OCI-LY7 (cell line): ENCODE results near the gene GRK5. TPM values are rescaled to one million over a fixed set of nuclear protein-coding genes. Genes with fewer than 3 reads are reported as not detected.

ENCODE experiments used
- BruUV-seq: library from RNA; stranded (reverse); fragments of 400-500 nt; replicated peaks from 2 replicates; lab custom pipeline; 2021; lab: Mats Ljungman, UMichigan
- CTCF ChIA-PET: fragments of 300-600 bp; sonication (Branson Sonifier 250); formaldehyde crosslinking; loops from one replicate; lab custom pipeline; 2022; ENCODE audit warnings: antibody characterized with exemption; ENCODE audit not compliant: unreplicated experiment; lab: Charles Lee
- POLR2A ChIA-PET: fragments of 300-600 bp; sonication (Branson Sonifier 250); formaldehyde crosslinking; loops from one replicate; lab custom pipeline; 2022; ENCODE audit warnings: antibody characterized with exemption; lab: Charles Lee
- DNase-seq: peaks from one replicate; pipeline ENCODE4 v3.0.0-alpha.2; 2015; ENCODE audit warnings: low spot score
- H2AFZ ChIP-seq: fragments of 200-600 bp; sonication (generic), shearing (Covaris generic); 2 replicates; pipeline ENCODE4 v1.6.1; 2014; ENCODE audit warnings: mild to moderate bottlenecking, antibody characterized with exemption, low read length, moderate library complexity
- H3K27ac ChIP-seq: fragments of 200-600 bp; sonication (generic); 2 replicates; pipeline ENCODE4 v1.5.1; 2014; ENCODE audit warnings: mixed run types, low read depth, mild to moderate bottlenecking, moderate library complexity, low read length, inconsistent platforms; ENCODE audit not compliant: poor library complexity, severe bottlenecking
- H3K36me3 ChIP-seq: fragments of 200-600 bp; sonication (generic); 2 replicates; pipeline ENCODE4 v1.6.1; 2014; ENCODE audit warnings: mild to moderate bottlenecking, antibody characterized with exemption, low read length, moderate library complexity, mixed read lengths; ENCODE audit not compliant: insufficient read depth
- H3K4me1 ChIP-seq: fragments of 200-600 bp; sonication (generic); 2 replicates; pipeline ENCODE4 v1.5.1; 2014; ENCODE audit warnings: mild to moderate bottlenecking, low read length; ENCODE audit not compliant: insufficient read depth, poor library complexity, severe bottlenecking
- H3K4me2 ChIP-seq: fragments of 200-600 bp; sonication (generic); 2 replicates; pipeline ENCODE4 v1.6.1; 2014; ENCODE audit warnings: mild to moderate bottlenecking, low read length
- H3K4me3 ChIP-seq: fragments of 200-600 bp; sonication (generic); 2 replicates; pipeline ENCODE4 v1.5.1; 2014; ENCODE audit warnings: mild to moderate bottlenecking, low read depth, low read length; ENCODE audit not compliant: poor library complexity, severe bottlenecking
- H3K79me2 ChIP-seq: fragments of 200-600 bp; sonication (generic); 2 replicates; pipeline ENCODE4 v1.6.1; 2016; ENCODE audit warnings: low read depth, mild to moderate bottlenecking, low read length, moderate library complexity, mixed read lengths; ENCODE audit not compliant: insufficient read depth
- H3K9me2 ChIP-seq: fragments of 200-600 bp; sonication (generic); 2 replicates; pipeline ENCODE4 v1.6.1; 2016; ENCODE audit warnings: mild to moderate bottlenecking, low read length, mixed read lengths; ENCODE audit not compliant: insufficient read depth
- H3K9me3 ChIP-seq: fragments of 200-600 bp; sonication (generic); 2 replicates; pipeline ENCODE4 v1.6.1; 2014; ENCODE audit warnings: mild to moderate bottlenecking, mixed run types, low read length, mixed read lengths
- H4K20me1 ChIP-seq: fragments of 200-600 bp; sonication (generic); 2 replicates; pipeline ENCODE4 v1.6.1; 2014; ENCODE audit warnings: mild to moderate bottlenecking, antibody characterized with exemption, low read length, moderate library complexity, mixed read lengths; ENCODE audit not compliant: insufficient read depth
- EZH2phosphoT487 ChIP-seq: fragments of 200-600 bp; sonication (generic); IDR thresholded peaks from 2 replicates; pipeline ENCODE4 v1.6.1; 2018; ENCODE audit warnings: low read depth, borderline replicate concordance, mild to moderate bottlenecking, mixed run types, antibody characterized with exemption, low read length, moderate library complexity, mixed read lengths
- intact Hi-C: fragments of 100-400 bp; cut with micrococcal nuclease; formaldehyde crosslinking; loops from one replicate; pipeline ENCODE4 v1.10.0; 2022; ENCODE audit not compliant: unreplicated experiment
- total RNA-seq, 2 experiments: library from RNA; depleted of rRNA in 1 of 2; stranded (reverse); fragments of >200 nt in 1 of 2; shearing (Covaris generic) in 1 of 2; gene quantifications; 2 replicates each; pipeline ENCODE4 v1.2.3, GENCODE V29; 2014 to 2022
- TF ChIP-seq, protein P1 (sequence below): fragments of 200-600 bp; sonication (generic); conservative IDR thresholded peaks from 2 replicates; pipeline ENCODE4 v1.5.1; 2014; ENCODE audit warnings: mild to moderate bottlenecking, antibody characterized with exemption, low read length, moderate library complexity, mixed read lengths

Gene GRK5
- total RNA-seq, 2 experiments from 2014 or later: 4.7 to 10.2 TPM

DNA sequence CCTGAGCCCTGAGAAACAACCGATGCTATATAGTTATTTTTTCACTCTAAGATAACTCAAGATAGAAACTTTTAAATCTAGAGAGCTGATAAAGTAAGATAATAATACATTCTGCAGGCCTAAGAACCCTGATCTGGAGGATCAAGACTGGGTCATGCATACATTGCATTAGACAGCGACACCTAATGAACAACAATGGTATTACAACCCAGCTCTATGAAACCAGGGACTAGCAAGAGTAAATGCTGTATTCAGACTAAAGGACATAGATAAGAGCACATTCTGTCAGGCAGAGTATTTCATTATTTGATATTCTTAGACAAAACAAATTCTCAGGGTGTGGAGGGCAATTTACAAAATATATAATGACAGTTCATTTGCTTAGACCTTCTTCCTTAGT, 148.6 kb downstream of the GRK5 start:
- TF ChIP-seq EZH2phosphoT487: no peak
- TF ChIP-seq, protein P1, sequence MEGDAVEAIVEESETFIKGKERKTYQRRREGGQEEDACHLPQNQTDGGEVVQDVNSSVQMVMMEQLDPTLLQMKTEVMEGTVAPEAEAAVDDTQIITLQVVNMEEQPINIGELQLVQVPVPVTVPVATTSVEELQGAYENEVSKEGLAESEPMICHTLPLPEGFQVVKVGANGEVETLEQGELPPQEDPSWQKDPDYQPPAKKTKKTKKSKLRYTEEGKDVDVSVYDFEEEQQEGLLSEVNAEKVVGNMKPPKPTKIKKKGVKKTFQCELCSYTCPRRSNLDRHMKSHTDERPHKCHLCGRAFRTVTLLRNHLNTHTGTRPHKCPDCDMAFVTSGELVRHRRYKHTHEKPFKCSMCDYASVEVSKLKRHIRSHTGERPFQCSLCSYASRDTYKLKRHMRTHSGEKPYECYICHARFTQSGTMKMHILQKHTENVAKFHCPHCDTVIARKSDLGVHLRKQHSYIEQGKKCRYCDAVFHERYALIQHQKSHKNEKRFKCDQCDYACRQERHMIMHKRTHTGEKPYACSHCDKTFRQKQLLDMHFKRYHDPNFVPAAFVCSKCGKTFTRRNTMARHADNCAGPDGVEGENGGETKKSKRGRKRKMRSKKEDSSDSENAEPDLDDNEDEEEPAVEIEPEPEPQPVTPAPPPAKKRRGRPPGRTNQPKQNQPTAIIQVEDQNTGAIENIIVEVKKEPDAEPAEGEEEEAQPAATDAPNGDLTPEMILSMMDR: peak; percentile 83
- H3K9me2 ChIP-seq: no peaks in the 10 kb centered on the region
- no peak overlapping the region for H3K27ac ChIP-seq
- POLR2A ChIA-PET: no interaction called here
- peaks cover 5% of the 10 kb centered on the region for H3K4me1 ChIP-seq
- H3K4me3 ChIP-seq: no peak overlapping the region
- H3K4me2 ChIP-seq: no peak overlapping the region
- H3K79me2 ChIP-seq: no peaks in the 10 kb centered on the region
- H3K36me3 ChIP-seq: peaks cover 3% of the 10 kb centered on the region; the same call in 1 of the 2 replicates
- H2AFZ ChIP-seq: no peak overlapping the region
- H3K9me3 ChIP-seq: peaks cover 31% of the 10 kb centered on the region
- DNase-seq: peak; percentile 21
- no peaks in the 10 kb centered on the region for H4K20me1 ChIP-seq
- CTCF ChIA-PET: no interaction called here
- BruUV-seq: no TSS peak
- intact Hi-C loops: no loop called here

DNA sequence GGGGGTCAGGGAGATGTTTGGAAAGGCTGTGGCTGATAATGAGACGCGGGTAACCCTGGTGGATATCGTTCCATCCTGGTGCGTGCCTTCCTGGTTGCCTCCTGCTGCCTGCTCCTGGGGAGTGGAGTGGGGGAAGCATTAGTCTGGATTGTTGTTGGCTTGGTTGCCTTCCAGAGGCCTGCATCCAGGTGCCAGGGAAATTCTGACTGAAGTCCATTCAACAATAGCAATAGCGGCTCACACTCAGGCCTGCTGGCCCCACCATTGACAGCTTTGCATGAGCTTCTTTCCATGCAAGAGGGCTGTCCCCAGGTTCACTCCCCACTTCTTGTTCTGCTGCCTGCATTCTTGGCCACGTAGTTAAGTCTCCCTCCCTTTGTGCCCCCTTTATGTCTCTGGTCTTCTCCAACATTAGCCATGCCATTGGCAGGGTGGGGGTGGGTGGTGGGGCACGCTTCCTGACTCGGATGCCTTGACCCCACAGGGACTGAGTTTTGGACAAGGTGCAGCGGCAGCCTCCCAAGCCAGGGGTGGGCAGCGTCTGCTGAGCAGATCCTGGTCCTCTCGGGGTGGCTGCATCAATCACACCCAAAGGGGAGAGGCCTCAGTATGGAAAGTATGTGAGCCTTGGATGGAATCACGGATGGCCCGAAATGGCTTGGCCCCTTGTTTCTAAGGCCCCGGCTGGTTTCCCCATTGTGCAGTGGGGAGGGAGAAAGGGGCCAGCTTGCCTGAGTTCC, 150.2 kb downstream of the GRK5 start:
- CTCF ChIA-PET: interaction anchor here (1.0 kb wide), 1 partner anchor 9 kb away, joined by 3 read pairs; no protein-coding TSS in a partner anchor
- Histone ChIP-seq H3K9me3 (peaks cover 17% of the 10 kb centered on the region), H3K4me3 (no peak overlapping the region), H3K9me2 (no peaks in the 10 kb centered on the region), H3K4me2 (no peak overlapping the region), H2AFZ (no peak overlapping the region), H3K27ac (no peak overlapping the region), H3K36me3 (no peaks in the 10 kb centered on the region; the same call in 1 of the 2 replicates), H3K4me1 (peaks cover 19% of the 10 kb centered on the region), H4K20me1 (no peaks in the 10 kb centered on the region), H3K79me2 (no peaks in the 10 kb centered on the region)
- DNase-seq: no peak
- intact Hi-C loops: no loop called here
- POLR2A ChIA-PET: interaction anchor here (0.7 kb wide), 1 partner anchor 557 kb away, joined by 4 read pairs; no protein-coding TSS in a partner anchor
- no peak for TF ChIP-seq EZH2phosphoT487
- TF ChIP-seq, protein P1: no peak
- no TSS peak for BruUV-seq

DNA sequence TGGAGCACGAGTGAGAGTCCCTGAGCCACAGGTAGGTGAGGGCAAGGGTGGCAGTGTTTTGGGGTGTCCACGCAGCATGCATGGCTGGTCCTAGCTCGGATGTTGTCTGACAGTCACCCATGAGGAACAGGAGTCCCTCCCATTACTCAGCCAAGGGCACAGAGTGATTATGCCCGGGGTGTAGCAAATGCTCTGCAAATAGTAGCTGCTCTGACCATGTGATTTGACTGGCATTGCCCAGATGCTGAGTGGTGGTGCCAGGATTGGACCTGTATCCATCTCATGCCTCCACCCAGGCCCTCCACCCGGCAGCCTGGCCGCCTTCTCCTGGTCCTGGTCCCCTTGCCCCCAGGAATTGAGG, 150.8 kb downstream of the GRK5 start:
- peaks cover 17% of the 10 kb centered on the region for H3K9me3 ChIP-seq
- ChIA-PET CTCF (interaction anchor here (0.6 to 1.0 kb wide), 2 partner anchors 9 to 152 kb away, joined by 3 read pairs; no protein-coding TSS in a partner anchor), POLR2A (no interaction called here)
- H2AFZ ChIP-seq: no peak overlapping the region
- no peaks in the 10 kb centered on the region for H3K9me2 ChIP-seq
- H3K27ac ChIP-seq: no peak overlapping the region
- TF ChIP-seq, protein P1: no peak
- TF ChIP-seq EZH2phosphoT487: no peak
- H3K79me2 ChIP-seq: no peaks in the 10 kb centered on the region
- H3K4me2 ChIP-seq: no peak overlapping the region
- intact Hi-C loops: no loop called here
- no peak overlapping the region for H3K4me3 ChIP-seq
- H3K4me1 ChIP-seq: peaks cover 22% of the 10 kb centered on the region
- H3K36me3 ChIP-seq: no peaks in the 10 kb centered on the region; the same call in 1 of the 2 replicates
- BruUV-seq: no TSS peak
- no peaks in the 10 kb centered on the region for H4K20me1 ChIP-seq
- DNase-seq: no peak
